ACHN (cell line): ENCODE data around the gene PRKCZ.

Source experiments
- DNase-seq: peaks from one replicate; pipeline ENCODE4 v3.0.0-alpha.2; 2015
- in situ Hi-C: cut with HindIII; loops from 2 replicates; pipeline ENCODE4 v1.10.0; 2017; ENCODE audit warnings: low sequenced_read_pairs, low pct_ligation_motif_present, low pct_unique_long_range_greater_than_20kb

Gene PRKCZ

DNA sequence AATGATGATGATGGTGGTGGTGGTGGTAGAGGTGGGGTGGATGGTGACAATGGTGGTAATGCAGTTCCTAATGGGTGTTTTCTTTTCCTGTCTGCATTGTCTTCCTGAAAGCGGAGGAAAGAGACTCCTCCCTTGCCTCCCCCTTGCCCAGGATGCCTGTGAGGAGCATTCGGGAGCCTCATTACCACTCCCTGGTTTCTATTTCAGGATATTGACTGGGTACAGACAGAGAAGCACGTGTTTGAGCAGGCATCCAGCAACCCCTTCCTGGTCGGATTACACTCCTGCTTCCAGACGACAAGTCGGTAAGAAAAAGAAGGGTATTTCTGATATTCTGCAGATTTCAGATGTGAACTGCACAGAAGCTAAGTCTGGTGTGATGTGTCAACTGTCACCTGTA lies 105.6 kb downstream of the PRKCZ start:
- in situ Hi-C loops = no loop called here
- no peak for DNase-seq

DNA sequence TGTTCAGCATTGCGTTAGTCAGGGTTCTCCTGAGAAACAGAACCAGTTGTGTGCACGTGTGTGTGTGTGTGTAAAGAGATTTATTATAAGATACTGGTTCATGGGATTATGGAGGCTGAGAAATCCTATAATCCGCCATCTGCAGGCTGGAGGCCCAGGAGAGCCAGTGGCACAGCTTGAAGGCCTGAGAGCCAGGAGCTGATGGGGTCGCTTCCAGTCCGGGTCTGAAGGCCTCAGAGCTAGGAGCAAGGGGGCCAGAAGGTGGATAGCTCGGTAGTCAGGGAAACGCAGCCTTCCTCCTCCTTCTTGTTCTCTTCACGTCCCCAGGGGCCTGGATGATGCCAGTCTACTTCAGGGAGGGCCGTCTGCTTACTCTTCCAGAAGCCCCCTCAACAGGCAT lies 106.7 kb downstream of the PRKCZ start:
- in situ Hi-C loops = no loop called here

DNA sequence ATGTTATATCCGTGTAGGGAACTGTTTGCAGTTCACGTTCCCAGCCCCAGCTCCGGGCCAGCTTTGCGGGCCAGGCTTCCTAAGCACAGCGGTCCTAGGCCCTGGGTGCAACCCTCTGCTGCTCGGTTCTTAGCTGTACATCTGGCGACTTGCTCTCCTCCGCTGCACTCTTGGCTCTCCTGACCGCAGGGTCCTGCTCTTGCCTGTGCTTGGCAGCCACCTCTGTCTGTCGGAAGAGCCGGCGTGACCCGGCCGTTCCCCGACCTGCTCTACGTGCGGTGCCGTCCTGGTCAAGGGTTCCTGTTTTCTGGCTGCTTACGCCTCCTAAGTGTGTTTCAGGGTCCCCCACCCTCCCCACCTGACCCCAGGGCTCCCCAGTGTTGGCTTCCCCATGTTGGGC lies 107.6 kb downstream of the PRKCZ start:
- in situ Hi-C loops = no loop called here
- no peak for DNase-seq

More for the DNA sequence above, 106.7 kb downstream of the PRKCZ start:
- DNase-seq = no peak

DNA sequence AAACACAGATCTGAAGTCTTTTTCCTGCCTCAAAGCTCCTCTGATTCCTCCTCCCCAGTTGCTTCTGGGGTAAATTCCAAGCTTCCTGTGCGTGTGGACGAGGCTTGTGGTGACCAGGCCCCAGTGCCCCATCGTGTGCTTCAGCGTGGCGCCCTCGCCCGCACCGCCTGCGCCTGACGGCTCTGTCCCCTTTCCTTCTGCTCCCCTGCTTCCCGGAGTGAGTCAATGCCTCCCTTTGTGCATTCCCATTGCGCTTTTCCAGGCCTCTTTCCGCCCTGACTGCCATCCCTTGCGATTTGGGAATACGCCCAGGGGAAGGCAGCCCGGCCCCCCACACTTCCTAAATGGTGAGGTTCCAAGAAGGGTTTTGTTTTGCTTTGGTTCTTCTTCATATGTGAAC lies 108.1 kb downstream of the PRKCZ start:
- in situ Hi-C loops = no loop called here
- DNase-seq = no peak

DNA sequence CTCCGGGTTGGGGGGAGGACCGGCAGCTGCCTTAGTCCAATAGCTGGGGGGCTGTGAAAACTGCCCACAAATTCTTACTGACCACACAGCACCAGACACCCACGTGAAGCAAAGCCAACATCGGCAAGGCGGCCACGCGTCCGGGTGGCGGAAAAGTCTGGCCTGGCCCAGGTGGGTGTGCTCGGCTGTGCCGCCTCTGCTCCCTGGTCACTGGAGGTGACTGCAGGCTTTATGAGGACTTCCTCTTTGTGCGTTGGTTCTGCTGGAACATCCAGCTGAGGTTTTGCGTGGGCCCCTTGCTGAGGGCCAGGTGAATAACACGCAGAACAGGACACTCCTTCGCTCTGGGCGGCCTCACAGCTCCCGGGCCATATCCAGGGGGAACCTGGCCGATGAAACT lies 108.9 kb downstream of the PRKCZ start:
- in situ Hi-C loops = no loop called here
- DNase-seq = no peak

DNA sequence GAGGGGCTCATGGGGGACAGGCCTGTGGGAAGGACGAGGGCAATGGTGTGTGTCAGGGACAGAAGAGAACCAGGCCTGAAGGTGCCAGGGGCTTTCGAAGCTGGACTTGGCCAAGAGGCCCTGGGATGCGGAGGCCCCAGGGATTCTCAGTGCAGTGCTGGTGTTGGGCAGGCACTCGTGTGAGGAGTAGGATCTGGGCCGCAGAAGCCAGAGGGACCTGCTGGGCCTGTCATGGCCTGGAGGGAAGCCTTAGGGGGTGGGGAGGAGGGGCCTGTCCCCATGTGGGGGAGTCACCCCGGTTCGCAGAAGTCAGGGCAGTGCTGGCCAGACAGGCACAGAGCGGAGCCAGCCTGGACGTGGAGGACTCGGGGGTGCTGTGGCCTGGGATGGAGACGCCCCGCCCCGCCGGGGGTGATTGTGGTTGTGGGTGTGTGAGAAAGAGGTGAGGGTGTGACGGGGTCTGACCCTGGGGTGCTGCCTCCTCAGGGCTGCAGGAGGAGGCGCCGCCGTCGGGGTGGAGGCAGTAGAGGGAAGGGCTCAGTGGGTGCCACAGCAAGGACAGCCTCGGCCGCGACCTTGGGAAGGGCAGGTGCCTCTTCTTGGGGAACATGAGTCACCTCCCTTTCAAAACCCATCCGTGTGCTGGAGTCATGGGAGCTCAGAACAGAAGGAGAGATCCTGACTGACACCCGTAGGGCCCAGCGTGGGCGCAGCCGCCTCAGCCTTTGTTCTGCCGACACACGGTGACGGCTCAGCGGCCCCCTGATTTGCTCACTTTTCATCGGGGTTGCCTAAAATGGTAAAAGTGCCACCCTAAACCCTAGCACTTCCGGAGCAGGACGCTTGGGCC lies 110.5 kb downstream of the PRKCZ start:
- in situ Hi-C loops = no loop called here
- no peak for DNase-seq

DNA sequence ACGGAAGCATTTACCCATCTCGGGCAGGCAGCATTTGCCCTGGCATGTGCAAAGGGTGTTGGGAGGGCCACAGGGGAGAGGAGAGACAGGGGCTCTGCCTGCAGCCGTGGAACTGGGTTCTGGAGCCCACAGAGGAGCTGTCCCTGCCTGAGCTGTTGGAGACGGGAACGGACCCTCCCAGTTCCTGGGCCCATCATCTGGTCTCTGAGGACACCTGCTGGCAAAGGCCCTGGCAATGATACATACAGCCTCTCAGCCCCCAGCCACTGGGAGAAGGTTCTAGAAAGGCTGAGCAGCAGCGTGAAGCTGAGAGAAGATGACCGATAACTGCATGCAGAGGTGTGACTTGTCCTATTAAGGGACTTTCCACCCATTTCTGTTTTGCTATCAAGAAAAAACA lies 113.0 kb downstream of the PRKCZ start:
- DNase-seq = no peak
- in situ Hi-C loops = no loop called here

DNA sequence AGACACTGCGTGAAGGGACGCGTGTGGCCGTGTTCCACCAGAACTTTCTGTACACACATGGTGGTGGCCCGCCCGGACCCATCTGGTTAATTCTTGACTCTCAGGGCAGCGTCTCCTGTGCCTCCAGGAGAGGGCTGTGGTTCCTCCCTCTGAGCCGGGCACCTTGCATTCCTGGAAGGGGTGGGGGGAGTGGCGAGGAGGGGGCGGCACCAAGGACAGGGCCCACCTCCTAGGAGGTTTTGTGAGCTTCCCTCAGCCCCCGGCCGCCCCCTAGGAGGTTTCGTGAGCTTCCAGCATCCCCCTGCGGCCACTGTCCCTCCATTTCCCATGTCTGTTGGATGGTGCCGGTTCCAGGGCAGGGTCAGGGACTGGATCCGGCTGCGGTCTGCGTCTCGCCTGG lies 115.4 kb downstream of the PRKCZ start:
- DNase-seq = no peak
- in situ Hi-C loops = no loop called here

DNA sequence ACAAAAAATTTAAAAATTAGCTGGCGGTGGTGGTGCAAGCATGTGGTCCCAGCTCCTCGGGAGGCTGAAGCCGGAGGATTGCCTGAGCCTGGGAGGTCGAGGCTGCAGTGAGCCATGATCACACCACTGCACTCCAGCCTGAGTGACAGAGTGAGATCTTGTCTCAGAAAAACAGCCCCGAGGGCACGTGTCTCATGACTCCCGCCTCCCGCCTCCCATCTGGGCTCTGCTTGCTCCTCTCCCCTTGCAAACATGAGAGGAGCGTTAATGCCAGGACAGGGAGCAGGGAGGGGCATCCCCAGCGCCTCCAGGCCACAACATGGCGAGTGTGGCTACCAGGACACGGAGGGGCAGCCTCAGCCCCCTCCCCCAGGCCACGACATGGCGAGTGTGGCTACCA lies 116.0 kb downstream of the PRKCZ start:
- no peak for DNase-seq
- in situ Hi-C loops = no loop called here

DNA sequence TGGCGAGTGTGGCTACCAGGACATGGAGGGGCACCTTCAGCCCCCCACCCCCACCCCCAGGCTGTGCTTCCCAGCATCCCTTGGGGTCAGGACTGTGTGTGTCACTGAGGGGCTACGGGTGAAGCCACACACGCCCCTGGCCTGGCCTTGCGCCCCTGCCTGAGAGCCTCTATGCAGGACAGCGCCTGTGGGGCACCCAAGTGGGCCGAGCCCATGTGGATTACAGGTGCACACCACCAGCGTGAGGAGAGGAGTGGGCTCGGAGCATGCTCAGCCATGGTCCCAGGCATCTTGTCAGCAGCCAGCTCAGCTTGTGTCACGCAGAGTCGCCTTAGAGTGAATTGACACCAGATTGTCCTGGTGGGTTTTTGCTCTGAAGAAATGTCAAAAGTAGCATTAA lies 116.5 kb downstream of the PRKCZ start:
- DNase-seq = no peak
- in situ Hi-C loops = no loop called here

DNA sequence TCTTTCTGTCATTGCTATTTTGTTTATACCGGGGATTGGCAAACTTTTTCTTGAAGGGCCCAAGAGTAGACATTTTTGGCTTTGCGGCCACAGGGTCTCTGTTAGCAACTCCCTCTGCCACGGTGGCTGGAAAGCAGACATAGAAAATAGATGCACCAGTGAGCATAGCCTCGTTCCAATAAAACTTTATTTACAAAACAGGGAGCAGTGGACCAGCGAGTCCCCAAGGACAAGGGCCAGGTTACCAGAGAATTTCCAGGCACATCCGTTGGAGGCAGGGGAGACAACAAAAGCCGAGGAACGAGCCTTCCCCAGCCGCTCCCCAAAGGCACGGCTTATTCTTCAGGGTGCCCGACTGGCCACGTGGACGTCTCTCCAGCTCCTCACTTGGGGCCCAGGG lies 117.9 kb downstream of the PRKCZ start:
- DNase-seq = no peak
- in situ Hi-C loops = no loop called here

DNA sequence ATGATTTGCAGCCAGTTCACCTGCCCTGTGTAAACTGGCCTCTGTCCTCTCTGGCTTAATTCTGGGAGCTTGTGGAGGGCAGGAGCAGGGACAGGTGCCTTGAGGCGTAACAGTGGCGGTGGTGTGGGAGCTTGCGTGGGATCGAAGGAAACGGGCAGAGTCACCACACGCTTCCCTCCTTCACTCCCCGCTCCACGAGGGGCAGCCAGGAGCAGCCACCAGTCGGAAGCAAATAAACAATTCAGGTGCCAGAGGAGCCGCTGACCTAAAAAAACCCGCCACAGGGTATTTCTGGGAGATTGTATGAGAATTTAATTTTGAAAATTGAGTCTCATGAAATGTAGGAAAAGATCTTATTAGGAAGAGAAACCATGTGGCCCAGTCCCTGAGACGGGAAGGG lies 118.3 kb downstream of the PRKCZ start:
- in situ Hi-C loops = no loop called here
- no peak for DNase-seq

DNA sequence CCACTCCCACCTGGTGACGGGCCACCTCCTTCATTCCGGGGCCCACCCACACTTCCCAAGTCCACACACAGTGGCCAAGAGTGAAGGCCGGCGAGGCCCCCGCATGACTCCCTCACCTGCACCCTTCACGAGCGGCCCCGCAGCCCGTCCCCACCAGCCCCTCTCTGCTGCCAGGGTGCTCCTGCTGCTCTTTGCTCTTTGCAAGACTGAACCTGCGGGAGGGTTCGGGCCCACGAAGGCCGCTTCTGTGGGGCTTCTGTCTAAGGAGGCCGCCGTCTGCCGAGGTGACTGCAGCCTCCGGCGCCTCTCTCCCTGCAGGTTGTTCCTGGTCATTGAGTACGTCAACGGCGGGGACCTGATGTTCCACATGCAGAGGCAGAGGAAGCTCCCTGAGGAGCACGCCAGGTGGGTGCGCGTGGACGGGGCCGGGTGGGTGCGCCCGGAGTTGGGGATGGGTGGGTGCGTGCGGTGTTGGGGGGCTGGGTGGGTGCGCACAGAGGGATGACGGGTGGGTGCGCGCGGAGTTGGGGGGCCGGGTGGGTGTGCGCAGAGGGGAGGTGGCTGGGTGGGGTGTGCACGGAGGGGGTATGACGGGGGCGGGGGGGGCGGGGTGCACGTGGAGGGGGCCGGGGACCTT lies 119.1 kb downstream of the PRKCZ start:
- in situ Hi-C loops = no loop called here
- no peak for DNase-seq

DNA sequence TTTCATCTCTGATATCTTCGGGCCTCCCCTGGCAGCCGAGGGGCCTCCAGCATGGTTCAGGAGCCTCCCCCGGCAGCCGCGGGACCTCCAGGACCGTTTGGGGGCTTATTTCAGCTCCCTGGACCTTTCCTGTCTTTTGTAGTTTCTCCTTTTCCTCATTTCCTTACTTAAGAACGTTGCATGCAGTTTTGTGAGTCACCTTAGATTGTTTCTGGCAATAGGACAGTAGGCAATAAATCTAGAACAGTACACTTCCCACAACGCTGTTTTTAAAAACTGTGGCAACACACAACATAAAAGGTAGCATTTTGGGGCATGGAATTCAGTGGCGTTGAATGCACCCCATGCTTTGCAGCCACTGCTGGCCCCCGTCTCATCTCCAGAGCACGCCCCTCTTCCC lies 120.0 kb downstream of the PRKCZ start:
- DNase-seq = no peak
- in situ Hi-C loops = no loop called here

DNA sequence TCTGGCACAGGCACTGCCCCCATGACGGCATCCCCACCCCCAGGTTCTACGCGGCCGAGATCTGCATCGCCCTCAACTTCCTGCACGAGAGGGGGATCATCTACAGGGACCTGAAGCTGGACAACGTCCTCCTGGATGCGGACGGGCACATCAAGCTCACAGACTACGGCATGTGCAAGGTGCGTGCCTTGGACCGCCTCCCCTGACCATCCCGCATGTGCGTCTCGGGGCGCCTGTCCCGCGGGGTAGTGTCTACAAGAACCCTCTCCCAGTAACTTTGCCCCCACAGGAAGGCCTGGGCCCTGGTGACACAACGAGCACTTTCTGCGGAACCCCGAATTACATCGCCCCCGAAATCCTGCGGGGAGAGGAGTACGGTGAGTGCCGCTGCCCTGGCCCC lies 121.8 kb downstream of the PRKCZ start:
- in situ Hi-C loops = no loop called here
- DNase-seq = no peak

DNA sequence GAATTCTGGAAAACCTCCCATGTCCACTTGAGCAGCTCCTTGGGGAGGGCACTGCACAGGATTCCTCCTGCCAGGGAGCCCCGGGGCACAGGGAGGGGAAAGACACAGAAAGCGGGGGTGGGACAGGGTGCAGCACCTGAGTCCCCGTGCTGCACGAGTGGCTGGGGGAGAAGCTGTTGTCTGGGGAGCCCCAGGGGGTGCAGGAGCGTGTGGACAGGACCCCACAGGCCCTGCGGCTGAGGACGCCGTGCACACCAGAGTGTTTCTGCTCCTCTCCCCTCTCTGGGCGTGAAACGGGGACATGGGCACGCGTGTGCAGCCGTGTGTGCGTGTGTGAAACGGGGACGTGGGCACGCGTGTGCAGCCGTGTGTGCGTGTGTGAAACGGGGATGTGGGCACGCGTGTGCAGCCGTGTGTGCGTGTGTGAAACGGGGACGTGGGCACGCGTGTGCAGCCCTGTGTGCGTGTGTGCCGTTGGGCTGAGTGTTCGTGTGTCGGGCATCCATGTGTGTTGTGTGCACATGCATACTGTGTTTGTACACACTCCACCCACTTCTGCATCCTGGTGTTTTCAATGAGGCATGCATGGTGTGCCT lies 122.4 kb downstream of the PRKCZ start:
- DNase-seq = no peak
- in situ Hi-C loops = no loop called here

DNA sequence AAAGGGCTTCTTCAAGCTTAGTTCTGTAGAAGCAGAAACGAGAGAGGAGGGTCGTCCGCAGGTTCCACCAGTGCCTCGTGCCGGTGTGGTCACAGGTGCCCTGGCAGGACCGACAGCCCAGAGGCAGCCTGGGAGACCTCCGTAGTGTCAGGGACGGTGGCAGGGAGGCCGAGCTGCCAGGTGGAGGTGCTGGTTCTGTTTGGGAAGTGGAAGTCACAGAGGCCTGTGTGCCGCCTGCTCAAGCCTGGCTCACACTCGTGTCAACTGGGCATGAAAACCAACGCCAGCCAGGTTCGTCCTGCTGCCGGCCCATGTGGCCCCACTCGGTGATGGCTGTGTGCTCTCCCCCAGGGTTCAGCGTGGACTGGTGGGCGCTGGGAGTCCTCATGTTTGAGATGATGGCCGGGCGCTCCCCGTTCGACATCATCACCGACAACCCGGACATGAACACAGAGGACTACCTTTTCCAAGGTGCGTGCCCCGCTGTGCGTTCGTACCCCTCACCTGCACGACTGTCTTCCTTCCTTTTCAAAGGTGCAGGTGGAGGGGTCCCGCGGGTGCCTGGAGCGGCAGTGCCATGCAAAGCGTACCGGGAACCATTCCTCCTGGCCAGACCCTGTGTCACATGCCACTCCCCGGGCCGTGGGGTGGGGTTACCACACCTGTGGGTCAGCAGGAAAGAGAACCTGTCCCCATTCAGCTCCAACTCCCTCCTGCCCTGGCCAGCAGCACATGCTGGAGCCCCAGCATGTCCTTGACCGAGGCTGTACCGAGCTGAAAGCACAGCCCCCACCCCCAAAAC lies 123.5 kb downstream of the PRKCZ start:
- DNase-seq = no peak

DNA sequence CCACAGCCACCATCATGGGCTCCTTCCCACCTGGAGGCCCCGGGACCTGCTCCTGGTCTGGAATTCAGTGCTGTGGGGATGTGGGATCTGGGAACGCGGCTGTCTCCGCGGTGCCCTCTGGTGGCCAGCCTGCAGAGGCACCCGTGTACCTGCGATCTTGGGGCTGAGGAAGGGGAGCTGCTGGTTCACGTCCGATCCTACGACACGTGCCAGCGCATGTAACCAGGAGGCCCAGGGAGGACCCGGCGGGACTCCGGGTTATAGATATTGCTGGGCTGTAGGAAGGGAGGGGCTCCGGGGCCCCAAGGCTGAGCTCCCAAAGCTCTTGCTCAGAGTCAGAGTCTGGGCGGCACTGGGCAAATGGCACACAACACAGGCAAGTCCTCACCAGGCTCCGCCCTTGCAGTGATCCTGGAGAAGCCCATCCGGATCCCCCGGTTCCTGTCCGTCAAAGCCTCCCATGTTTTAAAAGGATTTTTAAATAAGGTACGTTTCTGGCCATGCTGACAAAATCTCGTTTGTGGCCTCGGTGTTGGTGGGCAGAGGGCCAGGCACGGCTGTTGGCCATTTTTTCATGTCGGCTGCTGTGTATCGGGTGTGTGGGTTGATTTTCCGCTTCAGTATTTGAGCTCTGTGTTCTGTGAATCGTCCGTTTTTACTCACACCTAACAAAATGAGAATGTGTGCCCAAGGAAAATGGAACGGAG lies 124.3 kb downstream of the PRKCZ start:
- DNase-seq = peak; percentile 50
- in situ Hi-C loops = no loop called here

More for the DNA sequence above, 123.5 kb downstream of the PRKCZ start:
- in situ Hi-C loops = no loop called here

DNA sequence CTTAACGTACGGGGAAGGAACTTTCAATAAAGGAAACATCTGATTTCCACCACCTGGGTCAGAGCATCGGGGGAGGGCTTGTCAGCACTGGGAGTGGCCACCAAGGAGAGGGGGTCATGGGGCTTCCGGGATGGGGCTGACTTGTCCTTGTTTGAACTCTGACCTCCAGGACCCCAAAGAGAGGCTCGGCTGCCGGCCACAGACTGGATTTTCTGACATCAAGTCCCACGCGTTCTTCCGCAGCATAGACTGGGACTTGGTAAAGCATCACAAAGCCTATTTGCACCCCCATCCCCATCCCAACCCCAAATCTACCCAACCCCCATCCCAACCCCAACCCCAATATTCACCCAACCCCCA lies 124.8 kb downstream of the PRKCZ start:
- DNase-seq = no peak
- in situ Hi-C loops = no loop called here
